IPS-15b (cell line): ENCODE data around the gene NTRK2.
A peak's percentile ranks its signal among the peaks of the same experiment; 100 is the strongest.

ENCODE experiments used
- H3K27me3 ChIP-seq: one replicate; pipeline ENCODE4 v1.6.1; 2013; ENCODE audit warnings: low read length; ENCODE audit not compliant: control insufficient read depth, insufficient read depth
- H3K36me3 ChIP-seq: one replicate; pipeline ENCODE4 v1.6.1; 2013; ENCODE audit warnings: low read length; ENCODE audit not compliant: control insufficient read depth, insufficient read depth
- H3K4me1 ChIP-seq: one replicate; pipeline ENCODE4 v1.6.1; 2013; ENCODE audit warnings: mild to moderate bottlenecking, low read length; ENCODE audit not compliant: control insufficient read depth, insufficient read depth
- H3K4me3 ChIP-seq: one replicate; pipeline ENCODE4 v1.5.1; 2013; ENCODE audit warnings: low read depth, low read length
- H3K9ac ChIP-seq: one replicate; pipeline ENCODE4 v1.6.1; 2013; ENCODE audit warnings: low read depth, mild to moderate bottlenecking, low read length
- H3K9me3 ChIP-seq: one replicate; pipeline ENCODE4 v1.6.1; 2013; ENCODE audit warnings: mild to moderate bottlenecking, low read length; ENCODE audit not compliant: control insufficient read depth, insufficient read depth

The NTRK2 gene

DNA sequence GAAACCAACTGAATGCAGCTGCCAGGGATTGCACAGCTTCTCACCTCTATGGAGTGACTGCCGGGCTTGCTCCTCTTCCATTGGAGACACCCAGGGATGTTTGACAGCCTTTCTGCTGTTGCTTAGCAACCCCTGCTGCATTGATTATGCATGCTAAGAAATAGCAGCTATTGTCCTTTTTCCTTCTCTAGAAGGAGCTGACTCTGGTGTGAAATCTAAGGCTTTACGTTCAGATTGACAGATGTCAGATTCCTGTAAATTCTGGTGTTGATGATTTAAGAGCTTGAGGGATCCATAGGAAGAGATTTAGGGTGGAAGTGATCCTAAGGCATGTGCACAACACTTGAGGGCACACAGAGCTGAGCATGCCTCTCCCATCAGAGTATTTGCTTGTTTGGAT is 267.7 kb downstream of the NTRK2 start:
- no peaks in the 10 kb centered on the region for H3K36me3 ChIP-seq
- no peak overlapping the region for H3K9ac ChIP-seq
- peaks cover 12% of the 10 kb centered on the region for H3K4me1 ChIP-seq
- no peak overlapping the region for H3K4me3 ChIP-seq
- H3K27me3 ChIP-seq: no peaks in the 10 kb centered on the region
- H3K9me3 ChIP-seq: no peaks in the 10 kb centered on the region

- Histone ChIP-seq H3K9ac (no peak overlapping the region), H3K4me3 (no peak overlapping the region), H3K9me3 (no peaks in the 10 kb centered on the region)
These were observed 268.1 kb downstream of the NTRK2 start for GRCh38 chr9:84937581-84937980.

DNA sequence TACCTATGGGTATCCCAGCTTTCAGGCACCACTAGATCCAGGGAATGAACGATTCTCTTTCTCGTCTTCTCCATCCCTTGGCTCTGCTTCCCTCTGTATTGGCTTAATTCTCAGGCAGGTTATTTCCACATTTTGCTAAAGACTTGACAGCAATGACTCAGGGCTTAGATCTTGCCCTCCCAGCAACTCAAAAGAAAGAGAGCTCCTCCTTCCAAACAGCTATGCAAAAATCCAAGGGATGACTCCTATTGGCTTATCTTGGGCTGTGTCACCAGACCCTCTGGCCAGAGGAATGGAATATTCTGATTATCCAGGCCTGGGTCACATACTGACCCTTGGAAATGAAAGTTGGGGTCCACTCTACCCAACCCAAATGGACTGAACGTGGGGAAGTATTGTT is 270.2 kb downstream of the NTRK2 start:
- Histone ChIP-seq H3K4me3 (no peak overlapping the region), H3K27me3 (no peaks in the 10 kb centered on the region), H3K9me3 (no peaks in the 10 kb centered on the region), H3K36me3 (no peaks in the 10 kb centered on the region), H3K4me1 (no peaks in the 10 kb centered on the region), H3K9ac (no peak overlapping the region)

More at GRCh38 chr9:84937581-84937980, 268.1 kb downstream of the NTRK2 start:
- H3K4me1 ChIP-seq: peaks cover 11% of the 10 kb centered on the region
- no peaks in the 10 kb centered on the region for H3K27me3 ChIP-seq
- H3K36me3 ChIP-seq: no peaks in the 10 kb centered on the region

- Histone ChIP-seq H3K9ac (peak overlapping the region; percentile 39), H3K4me3 (no peak overlapping the region), H3K36me3 (no peaks in the 10 kb centered on the region), H3K27me3 (no peaks in the 10 kb centered on the region), H3K9me3 (no peaks in the 10 kb centered on the region), H3K4me1 (no peaks in the 10 kb centered on the region)
These were observed 270.8 kb downstream of the NTRK2 start for GRCh38 chr9:84940294-84940693.

- Histone ChIP-seq H3K27me3 (no peaks in the 10 kb centered on the region), H3K9me3 (no peaks in the 10 kb centered on the region), H3K4me3 (no peak overlapping the region), H3K36me3 (no peaks in the 10 kb centered on the region), H3K9ac (no peak overlapping the region), H3K4me1 (no peaks in the 10 kb centered on the region)
These were observed 272.3 kb downstream of the NTRK2 start for GRCh38 chr9:84941792-84942191.

DNA sequence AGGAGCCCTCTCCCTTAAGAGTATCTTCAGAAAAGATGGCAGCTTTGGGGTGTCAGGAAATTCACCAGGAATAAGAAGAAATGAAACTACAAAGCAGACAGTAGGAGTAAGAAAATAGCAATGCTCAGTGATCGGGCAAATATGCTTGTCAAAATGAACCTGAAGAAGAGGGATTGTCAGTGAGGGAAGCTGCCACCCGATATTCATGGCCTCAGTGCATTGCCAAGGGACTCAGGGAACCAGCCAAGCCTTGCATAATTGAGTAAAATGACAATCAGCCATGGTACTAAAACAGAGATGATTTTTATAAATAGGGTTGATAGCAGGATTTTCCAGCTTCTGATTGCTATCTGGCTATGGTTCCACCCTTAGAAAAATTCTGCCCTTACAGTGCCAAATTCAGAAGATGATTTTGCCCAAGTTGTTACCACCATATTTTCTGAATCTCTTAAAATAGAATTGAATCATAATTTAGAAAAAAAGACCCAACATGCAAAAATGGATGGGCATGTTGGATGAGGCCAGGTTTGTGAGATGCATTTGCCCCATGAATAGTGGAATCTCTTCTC is 274.0 kb downstream of the NTRK2 start:
- no peaks in the 10 kb centered on the region for H3K36me3 ChIP-seq
- H3K9ac ChIP-seq: no peak overlapping the region
- H3K27me3 ChIP-seq: no peaks in the 10 kb centered on the region
- no peak overlapping the region for H3K4me3 ChIP-seq
- no peaks in the 10 kb centered on the region for H3K9me3 ChIP-seq
- no peaks in the 10 kb centered on the region for H3K4me1 ChIP-seq

DNA sequence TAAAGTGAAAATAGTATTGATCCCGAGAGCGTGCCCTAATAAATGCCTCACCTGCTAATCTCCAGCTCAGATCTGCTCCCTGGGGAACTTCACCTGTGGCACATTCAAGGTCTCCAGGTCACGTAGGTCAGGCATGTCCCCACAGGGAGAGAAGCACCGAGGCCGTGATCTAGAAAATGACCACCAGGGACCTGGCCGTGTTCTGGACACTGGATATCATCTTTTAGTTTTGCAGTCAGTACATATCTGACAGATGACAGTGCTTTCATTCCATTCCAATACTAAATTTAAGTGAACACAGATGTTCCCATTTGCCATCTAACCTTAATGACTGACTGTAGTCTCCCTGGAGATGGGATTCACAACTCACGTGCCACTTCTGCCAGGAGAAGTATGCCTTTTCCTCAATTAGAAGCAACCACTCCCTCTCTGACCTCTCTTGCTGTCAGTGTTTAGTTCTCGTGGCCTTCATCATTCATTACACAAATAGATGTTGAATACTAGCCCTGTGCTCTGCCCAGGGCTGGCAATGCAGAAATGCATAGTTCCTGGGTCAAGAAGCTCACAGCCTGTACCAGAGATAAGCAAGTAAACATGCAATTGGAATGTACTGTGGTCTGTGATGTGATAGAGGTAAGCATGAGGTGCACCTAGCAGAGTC is 276.5 kb downstream of the NTRK2 start:
- no peaks in the 10 kb centered on the region for H3K27me3 ChIP-seq
- H3K36me3 ChIP-seq: no peaks in the 10 kb centered on the region
- H3K4me1 ChIP-seq: no peaks in the 10 kb centered on the region

DNA sequence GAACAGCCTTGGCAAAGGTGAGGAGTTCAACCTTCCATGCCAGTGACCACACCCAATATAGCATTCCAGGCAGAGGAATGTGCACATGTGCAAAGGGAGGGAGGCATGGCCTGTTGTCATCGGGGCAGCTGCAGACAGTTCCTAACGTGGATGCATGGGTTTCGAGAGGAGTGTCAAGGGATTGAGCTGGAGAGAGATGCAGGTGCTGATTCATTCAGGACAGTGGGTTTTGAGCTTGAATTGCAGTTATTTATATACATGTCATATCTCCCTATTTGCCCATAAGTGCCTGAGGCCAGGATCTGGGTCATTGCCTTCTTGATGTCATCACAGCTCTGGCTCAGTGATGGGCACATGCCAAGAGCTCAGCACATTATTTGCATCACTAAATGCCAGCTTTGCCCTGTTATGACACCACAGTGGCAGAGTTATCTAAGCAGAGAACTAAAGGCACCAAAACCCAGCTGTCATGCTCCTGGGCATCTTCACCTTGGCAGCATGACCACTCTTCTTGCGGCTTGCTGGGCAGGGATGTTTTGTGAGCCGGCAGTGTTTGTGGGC is 278.0 kb downstream of the NTRK2 start:
- H3K4me3 ChIP-seq: no peak overlapping the region
- no peaks in the 10 kb centered on the region for H3K36me3 ChIP-seq
- no peaks in the 10 kb centered on the region for H3K9me3 ChIP-seq
- H3K4me1 ChIP-seq: no peaks in the 10 kb centered on the region
- H3K27me3 ChIP-seq: no peaks in the 10 kb centered on the region
- H3K9ac ChIP-seq: no peak overlapping the region

More for the DNA sequence above, 276.5 kb downstream of the NTRK2 start:
- H3K9ac ChIP-seq: no peak overlapping the region
- no peak overlapping the region for H3K4me3 ChIP-seq
- H3K9me3 ChIP-seq: no peaks in the 10 kb centered on the region

DNA sequence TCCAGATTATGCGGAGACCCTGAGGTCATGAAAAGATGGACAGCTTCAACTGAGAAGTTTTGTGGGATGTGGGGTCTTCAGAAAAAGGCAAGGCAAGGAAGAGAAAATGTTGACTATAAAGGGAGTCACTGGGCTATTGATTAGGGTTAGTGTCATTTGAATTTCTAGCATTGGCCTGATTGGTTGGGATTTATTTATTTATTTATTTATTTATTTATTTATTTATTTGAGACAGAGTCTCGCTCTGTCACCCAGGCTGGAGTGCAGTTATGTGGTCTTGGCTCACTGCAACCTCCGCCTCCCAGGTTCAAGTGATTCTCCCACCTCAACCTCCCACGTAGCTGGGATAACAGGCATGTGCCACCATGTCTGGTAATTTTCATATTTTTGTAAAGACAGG is 279.7 kb downstream of the NTRK2 start:
- H3K27me3 ChIP-seq: peaks cover under 1% of the 10 kb centered on the region

DNA sequence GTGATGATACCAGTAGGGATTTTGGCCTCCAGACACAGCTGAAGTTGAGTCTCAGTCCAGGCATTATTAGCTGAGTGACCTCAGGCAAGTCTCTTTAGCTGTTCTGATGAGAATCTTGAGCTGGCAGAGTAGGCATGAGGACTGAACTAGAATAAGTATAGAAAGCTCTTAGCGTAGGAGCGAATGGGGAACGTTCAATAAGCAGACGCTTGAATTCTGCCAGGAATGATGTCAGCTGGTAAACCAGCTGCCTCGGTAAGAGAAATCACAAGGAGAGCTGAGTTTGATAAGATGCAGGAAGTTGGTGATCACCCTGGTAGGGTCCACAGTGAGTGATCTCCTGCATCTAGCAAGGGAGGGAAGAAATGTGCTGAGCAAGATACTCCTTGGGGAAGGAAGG is 280.4 kb downstream of the NTRK2 start:
- Histone ChIP-seq H3K36me3 (no peaks in the 10 kb centered on the region), H3K4me1 (no peaks in the 10 kb centered on the region), H3K9ac (no peak overlapping the region), H3K9me3 (no peaks in the 10 kb centered on the region), H3K4me3 (no peak overlapping the region), H3K27me3 (peaks cover 8% of the 10 kb centered on the region)

More for the DNA sequence above, 279.7 kb downstream of the NTRK2 start:
- Histone ChIP-seq H3K9ac (no peak overlapping the region), H3K4me1 (no peaks in the 10 kb centered on the region), H3K9me3 (no peaks in the 10 kb centered on the region), H3K36me3 (no peaks in the 10 kb centered on the region), H3K4me3 (no peak overlapping the region)

GRCh38 chr9:84950879-84951811 is 281.6 kb downstream of the NTRK2 start:
- H3K9me3 ChIP-seq: no peaks in the 10 kb centered on the region
- no peaks in the 10 kb centered on the region for H3K4me1 ChIP-seq
- no peaks in the 10 kb centered on the region for H3K36me3 ChIP-seq
- H3K9ac ChIP-seq: no peak overlapping the region
- no peak overlapping the region for H3K4me3 ChIP-seq
- H3K27me3 ChIP-seq: peaks cover 9% of the 10 kb centered on the region
